ENCODE results near the gene SLC25A6.
"Not testable (repeated sequence)": the region's sequence is repeated elsewhere in the genome, so short reads cannot be mapped to it uniquely, and the experiment has no call there.

Gene SLC25A6

GRCh38 chrX:1391707-1392375 is at the start of gene SLC25A6:
SLC25A6 (minus strand) TSS chrX:1392113; CDS start chrX:1392009, 104 bp downstream.
- in situ Hi-C loops (cut with MboI; ENCODE audit: low sequenced_read_pairs), result no loop called here

GRCh38 chrX:1440506-1440905 is 48.6 kb upstream of the SLC25A6 start:
- in situ Hi-C loops (cut with MboI; ENCODE audit: low sequenced_read_pairs), result no loop called here

DNA sequence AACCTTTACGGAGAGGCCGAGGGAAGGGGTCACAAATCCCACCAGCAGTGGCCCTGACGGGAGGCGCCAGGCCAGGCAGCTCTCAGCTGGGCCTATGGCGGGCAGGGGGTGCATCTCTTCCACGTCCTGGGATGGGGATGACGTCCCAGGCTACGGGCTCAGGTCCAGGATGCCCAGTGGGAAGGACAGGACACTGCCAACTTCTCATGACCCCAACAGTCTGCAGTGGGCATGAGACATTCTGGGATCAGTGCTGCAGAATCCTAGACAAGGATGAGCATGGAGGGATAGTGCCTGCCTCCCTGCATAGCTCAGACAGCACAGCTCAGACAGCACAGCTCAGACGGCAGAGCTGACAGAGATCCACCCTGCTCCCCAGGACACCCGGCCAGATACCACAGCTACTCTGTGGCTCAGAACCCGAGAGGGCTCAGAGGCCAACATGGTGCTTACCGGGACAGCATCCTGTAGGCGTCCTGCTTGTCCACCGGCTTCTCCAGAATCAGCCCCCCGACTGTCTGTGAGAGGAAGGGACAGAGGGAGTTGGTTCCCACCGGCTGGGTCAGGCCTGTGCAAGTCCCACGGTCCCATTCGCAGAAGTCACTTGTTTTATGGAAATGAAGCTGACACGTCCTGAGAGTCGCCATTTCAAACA is 43.5 kb upstream of the SLC25A6 start:
- in situ Hi-C loops (cut with MboI; ENCODE audit: low sequenced_read_pairs), result no loop called here

DNA sequence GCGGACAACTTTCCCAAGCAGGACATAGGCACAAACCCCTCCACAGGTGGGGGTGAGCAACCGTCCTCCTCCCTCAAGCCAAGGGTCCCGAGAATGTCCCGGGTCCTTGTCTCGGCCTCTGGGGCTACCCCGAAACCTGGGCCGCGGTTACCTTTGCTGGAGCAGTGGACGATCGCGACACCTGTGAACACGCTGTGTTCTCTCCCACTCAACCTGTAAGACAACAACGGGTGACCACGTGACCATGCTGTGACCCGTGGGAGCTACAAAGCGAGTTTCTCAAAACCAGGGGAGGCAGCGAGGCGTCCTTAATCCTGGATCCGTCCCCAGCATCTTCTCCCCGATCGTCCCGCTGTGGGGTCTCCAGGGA is 42.9 kb upstream of the SLC25A6 start:
- in situ Hi-C loops (cut with MboI; ENCODE audit: low sequenced_read_pairs), result no loop called here

DNA sequence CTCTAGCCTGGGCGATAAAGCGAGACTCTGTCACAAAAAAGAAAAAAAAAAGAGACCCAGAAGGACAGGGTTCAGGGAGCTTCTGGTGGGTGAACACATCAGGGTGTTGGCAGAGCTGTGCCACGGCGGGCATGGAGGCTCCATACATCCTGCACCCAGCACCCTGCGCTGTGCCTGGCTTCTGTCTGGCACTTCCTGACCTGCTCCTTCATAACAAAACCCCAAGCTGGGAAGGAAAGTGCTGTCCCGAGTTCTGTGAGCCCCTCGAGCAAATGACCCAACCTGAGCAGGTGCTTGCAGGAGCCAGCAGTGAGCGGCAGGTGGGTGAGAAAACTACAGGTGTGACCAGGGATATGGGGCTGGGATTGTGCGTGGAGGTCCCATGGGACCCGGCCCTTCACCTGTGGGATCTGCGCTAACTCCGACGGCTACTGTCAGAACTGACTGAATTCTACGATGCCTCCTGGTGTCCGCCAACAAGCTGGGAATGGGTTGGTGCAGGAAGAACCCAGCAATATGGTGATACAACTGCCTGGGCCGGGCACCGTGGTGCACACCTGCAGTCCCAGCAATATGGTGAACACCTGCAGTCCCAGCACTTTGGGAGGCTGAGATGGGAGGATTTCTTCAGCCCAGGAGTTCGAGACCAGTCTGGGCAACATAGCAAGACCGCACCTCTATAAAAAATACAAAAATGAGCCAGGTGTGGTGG is 41.9 kb upstream of the SLC25A6 start:
- in situ Hi-C loops (cut with MboI; ENCODE audit: low sequenced_read_pairs), result no loop called here

- in situ Hi-C loops (cut with MboI; ENCODE audit: low sequenced_read_pairs), result no loop called here
These were observed 38.5 kb upstream of the SLC25A6 start for GRCh38 chrX:1430451-1430850.

DNA sequence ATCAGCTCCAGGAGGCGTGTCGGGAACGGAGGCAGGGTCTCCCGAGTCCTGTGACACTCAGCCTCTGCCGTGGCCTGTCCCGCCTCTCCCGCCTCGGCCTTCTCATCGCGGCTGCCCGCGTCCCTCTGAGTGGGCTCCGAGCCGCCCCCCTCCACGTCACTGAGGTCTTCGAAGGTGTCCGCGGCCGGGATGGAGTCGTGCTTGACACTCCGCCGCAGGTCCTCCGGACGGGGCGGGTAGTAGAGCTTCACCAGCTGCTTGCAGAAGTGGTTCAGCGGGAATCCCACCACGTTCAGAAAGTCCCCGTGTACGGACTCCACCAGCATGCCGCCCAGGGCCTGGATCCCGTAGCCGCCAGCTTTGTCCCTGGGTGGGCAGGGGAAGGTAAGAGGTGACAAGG is 35.8 kb upstream of the SLC25A6 start:
- in situ Hi-C loops (cut with MboI; ENCODE audit: low sequenced_read_pairs), result no loop called here

- in situ Hi-C loops (cut with MboI; ENCODE audit: low sequenced_read_pairs), result not testable (repeated sequence)
These were observed 34.4 kb upstream of the SLC25A6 start for GRCh38 chrX:1426321-1426720.

- in situ Hi-C loops (cut with MboI; ENCODE audit: low sequenced_read_pairs), result no loop called here
These were observed 33.5 kb upstream of the SLC25A6 start for GRCh38 chrX:1425381-1425780.

GRCh38 chrX:1424147-1424851 is 32.4 kb upstream of the SLC25A6 start:
- in situ Hi-C loops (cut with MboI; ENCODE audit: low sequenced_read_pairs), result no loop called here

DNA sequence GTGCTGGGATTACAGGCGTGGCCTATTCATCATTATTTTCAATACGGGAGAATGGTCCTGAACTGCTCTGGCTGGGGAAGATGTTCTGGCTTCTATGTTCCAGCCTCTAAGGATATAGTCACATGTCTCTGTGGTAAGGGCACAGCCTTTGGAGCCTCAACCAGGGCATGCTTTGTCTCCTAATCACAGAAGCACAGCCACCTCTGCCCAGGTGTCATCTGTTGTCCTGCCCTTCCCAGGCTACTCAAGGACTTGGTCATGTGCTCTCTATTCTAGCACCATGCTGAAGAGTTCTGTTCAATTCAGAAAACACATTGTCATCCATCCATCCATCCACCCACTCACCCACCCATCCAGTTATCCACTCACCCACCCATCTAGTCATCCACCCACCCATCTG is 31.3 kb upstream of the SLC25A6 start:
- in situ Hi-C loops (cut with MboI; ENCODE audit: low sequenced_read_pairs), result no loop called here

- in situ Hi-C loops (cut with MboI; ENCODE audit: low sequenced_read_pairs), result no loop called here
These were observed 30.2 kb upstream of the SLC25A6 start for GRCh38 chrX:1422135-1422465.

DNA sequence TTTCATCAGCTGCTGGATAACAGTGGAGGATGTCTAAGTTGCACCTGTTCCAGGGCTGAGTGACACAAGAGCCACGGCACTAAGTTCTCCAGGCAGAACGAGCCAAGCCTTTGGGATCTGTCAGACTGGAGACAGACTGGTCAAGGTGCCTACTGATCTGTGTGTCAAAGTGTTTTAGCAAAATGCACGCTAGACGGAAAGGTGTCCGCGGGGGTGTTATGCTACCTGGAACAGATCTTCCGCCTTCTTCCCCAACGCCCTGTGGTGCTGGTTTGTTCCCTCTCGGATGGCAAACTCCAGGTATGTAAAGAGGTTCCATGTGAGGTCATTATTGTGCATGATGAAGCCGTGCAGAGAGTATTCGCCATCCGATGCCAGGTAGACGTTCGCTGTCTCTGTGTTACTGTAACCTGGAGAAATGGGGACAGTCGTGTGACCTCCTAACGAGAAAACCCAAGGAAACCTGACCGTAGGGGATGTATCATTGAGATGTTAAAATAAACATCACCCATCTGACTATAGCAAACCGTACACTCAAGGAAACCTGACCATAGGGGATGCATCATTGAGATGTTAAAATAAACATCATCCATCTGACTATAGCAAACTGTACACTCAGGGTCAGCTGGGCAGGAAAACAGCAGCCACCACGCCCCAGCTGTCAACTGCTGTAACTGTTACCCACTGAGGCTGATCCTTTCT is 29.7 kb upstream of the SLC25A6 start:
- in situ Hi-C loops (cut with MboI; ENCODE audit: low sequenced_read_pairs), result no loop called here

GRCh38 chrX:1420371-1420770 is 28.5 kb upstream of the SLC25A6 start:
- in situ Hi-C loops (cut with MboI; ENCODE audit: low sequenced_read_pairs), result no loop called here

DNA sequence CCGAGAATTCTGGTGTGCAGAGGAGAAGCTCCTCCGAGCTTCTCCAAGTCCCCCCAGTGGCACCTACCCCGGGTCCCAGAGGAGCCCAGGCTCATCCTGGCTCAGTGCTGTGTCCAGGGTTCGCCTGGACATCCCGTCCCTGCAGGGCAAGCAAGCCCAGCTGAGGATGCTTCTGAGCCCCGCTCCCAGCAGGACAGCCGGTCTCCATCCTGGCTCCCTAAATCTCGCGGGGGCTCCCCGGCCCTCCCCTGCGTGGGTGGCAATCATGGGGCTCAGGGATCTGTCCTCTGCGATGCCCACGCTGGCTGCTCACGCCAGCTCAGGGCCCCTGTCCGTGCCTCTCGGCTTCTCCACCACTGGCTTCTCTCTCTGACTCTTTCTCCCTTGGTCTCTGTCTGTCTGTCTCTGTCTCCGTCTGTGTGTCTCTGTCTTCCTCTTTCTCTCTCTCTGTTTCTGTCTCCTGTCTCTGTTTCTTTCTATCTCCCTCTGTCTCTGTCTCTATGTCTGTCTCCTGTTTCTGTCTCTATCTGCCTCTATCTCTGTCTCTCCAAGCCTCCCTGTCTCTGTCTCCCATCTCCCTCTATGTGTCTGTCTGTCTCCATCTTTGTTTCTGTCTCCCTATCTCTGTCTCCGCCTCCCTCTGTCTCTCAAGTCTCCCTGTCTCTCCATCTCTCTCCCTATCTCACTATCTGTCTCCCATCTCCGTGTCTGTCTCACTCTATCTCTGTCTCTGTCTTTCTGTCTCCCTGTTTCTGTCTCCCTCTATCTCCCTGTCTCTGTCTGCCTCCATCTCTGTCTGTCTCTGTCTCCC is 27.8 kb upstream of the SLC25A6 start:
- in situ Hi-C loops (cut with MboI; ENCODE audit: low sequenced_read_pairs), result no loop called here

DNA sequence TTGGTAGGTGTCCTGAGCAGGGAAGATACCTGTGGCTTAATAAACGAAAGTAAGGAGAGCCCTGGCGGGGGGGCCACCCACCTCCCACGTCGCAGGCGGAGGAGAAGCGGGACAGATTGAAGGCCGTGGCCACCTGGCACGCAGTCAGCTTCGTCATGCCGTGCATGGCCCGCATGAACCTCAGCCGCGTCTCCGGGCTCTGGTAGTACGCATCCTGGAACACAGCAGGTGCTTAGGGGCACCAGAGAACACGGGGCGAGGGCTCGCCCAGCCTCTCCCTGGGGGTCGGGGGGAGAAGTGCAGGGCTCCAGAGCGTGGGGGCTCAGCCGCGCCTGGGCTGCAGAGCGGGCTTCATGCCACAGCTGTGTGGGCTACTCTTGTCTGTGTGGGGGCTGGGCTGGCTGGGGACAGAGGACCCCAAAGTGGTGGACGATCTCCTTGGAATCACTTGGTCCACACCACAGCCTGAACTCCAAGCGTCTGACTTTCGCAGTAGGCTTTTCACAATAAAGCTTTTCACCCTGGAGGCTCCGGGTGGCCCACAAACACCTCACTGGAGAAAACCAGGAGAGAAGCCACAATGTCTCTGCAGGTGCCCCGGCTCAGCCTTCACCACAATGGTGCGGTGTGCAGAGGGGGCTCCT is 27.1 kb upstream of the SLC25A6 start:
- in situ Hi-C loops (cut with MboI; ENCODE audit: low sequenced_read_pairs), result no loop called here

- in situ Hi-C loops (cut with MboI; ENCODE audit: low sequenced_read_pairs), result no loop called here
These were observed 26.2 kb upstream of the SLC25A6 start for GRCh38 chrX:1417921-1418771.

GRCh38 chrX:1416965-1417760 is 25.2 kb upstream of the SLC25A6 start:
- in situ Hi-C loops (cut with MboI; ENCODE audit: low sequenced_read_pairs), result no loop called here

All from hTERT RPE-1 (cell line).